ENCODE data around the gene NRBF2.
"Not testable (repeated sequence)": the region's sequence is repeated elsewhere in the genome, so short reads cannot be mapped to it uniquely, and the experiment has no call there.

NRBF2 gene

GRCh38 chr10:63133056-63133820 is at the start of gene NRBF2:
Gene NRBF2 (plus strand): TSS chr10:63133328. CDS start chr10:63133471, 143 bp downstream.
- peak; percentile 99 for DNase-seq

- not testable (repeated sequence) for DNase-seq
These were observed 49.7 kb upstream of the NRBF2 start for GRCh38 chr10:63083406-63083805.

- DNase-seq = peak; percentile 73
These were observed 49.0 kb upstream of the NRBF2 start for GRCh38 chr10:63083904-63084689.

GRCh38 chr10:63084690-63085382 is 48.3 kb upstream of the NRBF2 start:
- DNase-seq = no peak

GRCh38 chr10:63093227-63093626 is 39.9 kb upstream of the NRBF2 start:
- DNase-seq = no peak

- no peak for DNase-seq
These were observed 38.7 kb upstream of the NRBF2 start for GRCh38 chr10:63094405-63094804.

GRCh38 chr10:63094881-63095280 is 38.2 kb upstream of the NRBF2 start:
- no peak for DNase-seq

GRCh38 chr10:63099734-63100133 is 33.4 kb upstream of the NRBF2 start:
- DNase-seq = no peak

GRCh38 chr10:63101091-63101490 is 32.0 kb upstream of the NRBF2 start:
- DNase-seq = not testable (repeated sequence)

- not testable (repeated sequence) for DNase-seq
These were observed 30.7 kb upstream of the NRBF2 start for GRCh38 chr10:63102279-63102883.

GRCh38 chr10:63103178-63103577 is 29.9 kb upstream of the NRBF2 start:
- DNase-seq = not testable (repeated sequence)

- DNase-seq = peak; percentile 79
These were observed 29.1 kb upstream of the NRBF2 start for GRCh38 chr10:63103971-63104409.

GRCh38 chr10:63105225-63106110 is 27.7 kb upstream of the NRBF2 start:
- no peak for DNase-seq

- no peak for DNase-seq
These were observed 26.9 kb upstream of the NRBF2 start for GRCh38 chr10:63106111-63106755.

GRCh38 chr10:63107943-63108437 is 25.1 kb upstream of the NRBF2 start:
- DNase-seq = no peak

- DNase-seq = no peak
These were observed 22.2 kb upstream of the NRBF2 start for GRCh38 chr10:63110940-63111339.

GRCh38 chr10:63114031-63114814 is 18.9 kb upstream of the NRBF2 start:
- no peak for DNase-seq

- DNase-seq = no peak
These were observed 17.3 kb upstream of the NRBF2 start for GRCh38 chr10:63115732-63116383.

- no peak for DNase-seq
These were observed 16.6 kb upstream of the NRBF2 start for GRCh38 chr10:63116452-63117072.
